Mucosa of descending colon (tissue), 3 donors: ENCODE data around the gene CCSER1. TPM values are rescaled to one million over a fixed set of nuclear protein-coding genes. Genes with fewer than 3 reads are reported as not detected.

Experiments used
- ATAC-seq: fragments of 200-7000 bp; cut with Tn5 transposase; one replicate; pipeline ENCODE4 v1.9.1; 2020; ENCODE audit warnings: mild to moderate bottlenecking, moderate library complexity
- DNase-seq, 3 donors: peaks; one replicate each; pipeline ENCODE4 v3.0.0-alpha.2; 2020
- H3K36me3 ChIP-seq: fragments of 200-600 bp; one replicate; pipeline ENCODE4 v1.8.0; 2021; ENCODE audit warnings: low read depth, mild to moderate bottlenecking
- H3K4me1 ChIP-seq: fragments of 200-600 bp; one replicate; pipeline ENCODE4 v1.8.0; 2021; ENCODE audit warnings: low read depth, mild to moderate bottlenecking
- H3K4me3 ChIP-seq: fragments of 200-600 bp; one replicate; pipeline ENCODE4 v1.8.0; 2021; ENCODE audit warnings: mild to moderate bottlenecking
- H3K9me3 ChIP-seq: fragments of 200-600 bp; one replicate; pipeline ENCODE4 v1.8.0; 2021; ENCODE audit warnings: mild to moderate bottlenecking
- CTCF ChIP-seq: fragments of 200-600 bp; IDR thresholded peaks from one replicate; pipeline ENCODE4 v1.8.0; 2022; ENCODE audit warnings: antibody characterized with exemption, mild to moderate bottlenecking
- intact Hi-C, 2 donors: fragments of 100-400 bp; cut with DNase I in 1 of 2; cut with micrococcal nuclease in 1 of 2; formaldehyde crosslinking; loops; one replicate each; pipeline versions ENCODE4 v1.11.0 to v1.11.1; 2022; cut with DNase I, micrococcal nuclease
- total RNA-seq, 3 donors: library from RNA; stranded (reverse); fragmentation: NEBNext Ultra II Directional in 2 of 3; extraction: Animal tissue kit (Norgen Biotek cat#: 25700) in 2 of 3; gene quantifications; one replicate each; pipeline versions ENCODE4 v1.2.1 to v1.2.4, GENCODE V29; 2021 to 2023
- donor health status: DM: no; HTN: no; CAD: no; lungs with moderate emphysema.
- donor health status: DM: no; HTN: no; CAD: no.
- donor health status: DM: no; HTN: yes; CAD: no.

CCSER1 gene
- total RNA-seq, 3 donors from 2014 or later = 11.1 to 32.4 (median 13.3) TPM

- intact Hi-C loops = no loop called here
- no peaks in the 10 kb centered on the region for H3K36me3 ChIP-seq
- no peaks in the 10 kb centered on the region for H3K9me3 ChIP-seq
- no peaks in the 10 kb centered on the region for H3K4me1 ChIP-seq
- no peak for TF ChIP-seq CTCF
- ATAC-seq (no peak), DNase-seq (no peak)
- H3K4me3 ChIP-seq = no peak overlapping the region
Observed at GRCh38 chr4:90207887-90208454, 80.8 kb downstream of the CCSER1 start.

GRCh38 chr4:90209922-90210321 lies 82.7 kb downstream of the CCSER1 start:
- peak; percentile 80 for ATAC-seq

GRCh38 chr4:90211174-90211573 lies 84.0 kb downstream of the CCSER1 start:
- H3K9me3 ChIP-seq = no peaks in the 10 kb centered on the region
- H3K4me3 ChIP-seq = no peak overlapping the region
- no peaks in the 10 kb centered on the region for H3K4me1 ChIP-seq
- DNase-seq (no peak), ATAC-seq (no peak)
- TF ChIP-seq CTCF = no peak
- intact Hi-C loops = no loop called here
- H3K36me3 ChIP-seq = no peaks in the 10 kb centered on the region

More at GRCh38 chr4:90209922-90210321, 82.7 kb downstream of the CCSER1 start:
- Histone ChIP-seq H3K4me1 (no peaks in the 10 kb centered on the region), H3K4me3 (no peak overlapping the region), H3K9me3 (no peaks in the 10 kb centered on the region), H3K36me3 (no peaks in the 10 kb centered on the region)
- intact Hi-C loops = no loop called here
- DNase-seq = no peak
- no peak for TF ChIP-seq CTCF

GRCh38 chr4:90215286-90215685 lies 88.1 kb downstream of the CCSER1 start:
- intact Hi-C loops = no loop called here
- DNase-seq (no peak), ATAC-seq (peak; percentile 88)
- Histone ChIP-seq H3K36me3 (no peaks in the 10 kb centered on the region), H3K4me1 (no peaks in the 10 kb centered on the region), H3K4me3 (no peak overlapping the region), H3K9me3 (no peaks in the 10 kb centered on the region)
- TF ChIP-seq CTCF = no peak

- no peak for ATAC-seq
Observed at GRCh38 chr4:90219822-90220221, 92.6 kb downstream of the CCSER1 start.

More at GRCh38 chr4:90219822-90220221, 92.6 kb downstream of the CCSER1 start:
- intact Hi-C loops = no loop called here
- no peak for DNase-seq
- H3K4me3 ChIP-seq = no peak overlapping the region
- no peak for TF ChIP-seq CTCF
- H3K36me3 ChIP-seq = no peaks in the 10 kb centered on the region
- no peaks in the 10 kb centered on the region for H3K4me1 ChIP-seq
- no peaks in the 10 kb centered on the region for H3K9me3 ChIP-seq
